Aortic smooth muscle cell (primary cell): ENCODE results near the gene UBA1. TPM values are rescaled to one million over a fixed set of nuclear protein-coding genes. Genes with fewer than 3 reads are reported as not detected.

ENCODE experiments used
- total RNA-seq: library from RNA; depleted of rRNA; stranded (reverse); fragments of >200 nt; gene quantifications from 2 replicates; pipeline ENCODE4 v1.2.3, GENCODE V29; 2014

Gene UBA1
- 138 and 146 TPM in 2 replicates for total RNA-seq

GRCh38 chrX:47193475-47194193, at the start of gene UBA1:
UBA1 (plus strand) TSS chrX:47193829; CDS start chrX:47198803, 4,974 bp downstream.

DNA sequence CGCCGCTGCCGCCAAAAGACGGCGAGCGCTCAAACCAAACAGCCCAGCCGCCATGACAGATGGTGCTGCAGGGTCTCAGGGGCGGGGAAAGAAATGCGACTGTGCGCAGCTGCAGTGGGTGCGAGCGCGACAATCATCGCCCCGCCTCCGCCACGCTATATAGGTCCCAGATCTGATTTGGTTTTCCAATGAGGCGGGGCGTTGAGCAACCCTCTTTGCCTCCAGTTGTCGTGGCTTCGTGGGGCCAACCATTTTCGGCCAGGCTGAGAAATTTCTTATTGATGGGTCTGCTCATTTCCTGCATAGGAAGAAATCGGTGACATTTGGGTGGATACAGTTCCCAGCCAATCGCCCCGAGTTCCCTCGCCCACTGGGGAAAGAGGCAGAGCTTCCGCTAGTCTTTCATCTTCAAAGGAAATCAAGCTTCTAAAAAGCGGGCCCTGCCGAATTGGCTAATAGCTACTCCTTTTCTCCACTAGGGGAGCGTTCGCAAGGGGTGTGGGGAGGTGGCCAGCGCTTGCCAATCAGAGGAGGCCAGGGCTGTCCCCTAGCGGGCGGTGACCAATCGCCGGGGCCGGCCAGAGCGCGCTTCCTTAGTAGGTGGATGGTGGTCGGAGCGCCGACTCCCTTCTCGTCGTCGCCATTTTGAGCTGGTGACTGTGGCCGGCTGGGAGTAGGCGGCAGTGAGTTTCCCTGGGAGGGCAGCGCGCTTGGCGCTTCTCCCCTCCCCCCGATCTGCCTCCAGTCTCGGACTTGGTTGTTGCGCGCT, 48.8 kb upstream of the UBA1 start, which contains the start of the genes NDUFB11 and RBM10:
TSS of gene NDUFB11 (minus strand) at position 77 of the 769 bp plus-strand sequence. CDS start at position 54, 23 bp downstream.
TSS of gene RBM10 (plus strand) at position 596 of the 769 bp plus-strand sequence. CDS start 2,261 bp downstream, outside the sequence.

DNA sequence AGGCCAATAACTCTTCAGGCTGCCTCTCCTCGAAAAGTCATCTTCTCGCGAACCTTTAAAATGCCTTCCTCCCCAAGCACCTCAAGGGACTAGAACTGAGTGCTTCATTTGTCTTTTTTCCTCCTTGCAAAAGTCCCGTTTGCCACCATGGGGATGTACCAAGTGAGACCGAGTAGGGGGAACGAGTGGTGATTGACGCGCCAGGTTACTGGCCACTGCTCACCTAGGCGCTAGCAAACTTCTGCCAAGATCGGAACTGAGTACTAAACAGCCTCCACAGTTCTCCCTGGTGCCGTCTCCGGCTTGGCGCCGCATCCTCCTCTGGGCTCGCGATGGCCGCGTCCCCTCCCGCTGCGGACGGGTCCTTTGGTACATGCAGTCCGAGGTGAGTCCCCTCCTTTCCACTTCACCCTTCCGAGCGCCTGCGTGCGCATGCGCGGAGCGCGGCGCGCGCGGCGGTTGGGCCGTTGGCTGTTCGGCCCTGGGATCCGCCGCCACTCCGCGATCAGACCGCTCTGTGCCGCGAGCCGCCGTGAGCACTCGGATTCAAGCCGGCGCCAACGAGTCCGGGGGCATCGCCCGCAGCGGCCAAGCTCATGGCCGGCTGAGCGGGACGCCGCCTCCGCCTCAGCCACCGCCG, 24.8 kb downstream of the UBA1 start, which contains the start of gene CDK16:
TSS of gene CDK16 (plus strand) at position 402 of the 640 bp plus-strand sequence. CDS start 4,877 bp downstream, outside the sequence.

DNA sequence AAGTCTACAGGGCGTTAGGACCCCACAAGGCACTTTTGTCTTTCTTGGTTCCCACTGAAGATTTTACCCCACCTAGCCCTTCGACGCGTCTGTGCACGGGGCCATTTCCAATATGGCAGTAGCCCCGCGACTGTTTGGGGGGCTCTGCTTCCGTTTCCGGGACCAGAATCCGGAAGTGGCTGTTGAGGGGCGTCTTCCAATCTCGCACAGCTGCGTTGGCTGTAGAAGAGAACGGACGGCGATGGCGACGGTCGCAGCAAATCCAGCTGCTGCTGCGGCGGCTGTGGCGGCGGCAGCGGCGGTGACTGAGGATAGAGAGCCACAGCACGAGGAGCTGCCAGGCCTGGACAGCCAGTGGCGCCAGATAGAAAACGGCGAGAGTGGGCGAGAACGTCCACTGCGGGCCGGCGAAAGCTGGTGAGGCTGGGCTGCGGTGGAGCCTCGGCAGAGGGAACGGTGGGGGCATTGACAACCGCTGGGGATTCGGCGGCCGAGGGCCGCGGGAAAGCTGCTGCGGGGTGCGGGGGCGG, 39.2 kb downstream of the UBA1 start, which contains the start of gene USP11:
TSS of gene USP11 (plus strand) at position 207 of the 530 bp plus-strand sequence. CDS start at position 242, 35 bp downstream.

Other genes with a start within 250 kb of the UBA1 start
- gene RGN, start 115.4 kb upstream of the UBA1 start, total RNA-seq: 7.3 and 17.0 TPM in 2 replicates
- gene NDUFB11, start 49.1 kb upstream of the UBA1 start, total RNA-seq: 59.1 and 65.5 TPM in 2 replicates
- 34.8 and 41.6 TPM in 2 replicates for gene RBM10, start 48.6 kb upstream of the UBA1 start, total RNA-seq
- gene CDK16, start 24.9 kb downstream of the UBA1 start, total RNA-seq: 66.1 and 76.2 TPM in 2 replicates
- 48.9 and 65.8 TPM in 2 replicates for gene USP11, start 39.2 kb downstream of the UBA1 start, total RNA-seq
- gene ZNF157, start 176.7 kb downstream of the UBA1 start, total RNA-seq: 0.12 and 0.13 TPM in 2 replicates